Kidney (tissue), 14 donors: Measurements from ENCODE around the gene TTYH2. TPM values are rescaled to one million over a fixed set of nuclear protein-coding genes. Genes with fewer than 3 reads are reported as not detected.

ENCODE experiments used
- DNase-seq, 5 donors: peaks; one replicate each; pipeline ENCODE4 v3.0.0-alpha.2; 2013 to 2020
- FAIRE-seq: peaks from 2 replicates; lab custom pipeline; 2012; peaks lifted over from hg19 to GRCh38; lab: Jason Lieb, UNC
- H3K27ac ChIP-seq, 2 donors: one replicate each; pipeline ENCODE4 v1.7.0; 2013; ENCODE audit warnings: low read depth in 2 of 2, low read length in 2 of 2, inconsistent platforms in 1 of 2
- H3K27me3 ChIP-seq: one replicate; pipeline ENCODE4 v1.7.1; 2013; ENCODE audit warnings: low read length, inconsistent platforms; ENCODE audit not compliant: control insufficient read depth, insufficient read depth
- H3K36me3 ChIP-seq, 3 donors: one replicate each; pipeline versions ENCODE4 v1.7.0 to v1.7.1; 2013; ENCODE audit warnings: low read length in 3 of 3, control low read depth in 1 of 3, inconsistent platforms in 1 of 3; ENCODE audit not compliant: insufficient read depth in 3 of 3, control insufficient read depth in 2 of 3
- H3K4me1 ChIP-seq, 3 donors: one replicate each; pipeline versions ENCODE4 v1.7.0 to v1.7.1; 2013; ENCODE audit warnings: low read length in 3 of 3, inconsistent platforms in 1 of 3, low read depth in 1 of 3; ENCODE audit not compliant: control insufficient read depth in 2 of 3, insufficient read depth in 2 of 3
- H3K4me3 ChIP-seq, 3 donors: one replicate each; pipeline versions ENCODE4 v1.7.0 to v1.8.1; 2013; ENCODE audit warnings: low read length in 3 of 3, control low read depth in 1 of 3, inconsistent platforms in 1 of 3
- H3K9ac ChIP-seq, 3 donors: one replicate each; pipeline versions ENCODE4 v1.7.0 to v1.7.1; 2013; ENCODE audit warnings: low read length in 3 of 3, control low read depth in 1 of 3, inconsistent platforms in 1 of 3
- H3K9me3 ChIP-seq, 3 donors: one replicate each; pipeline versions ENCODE4 v1.7.0 to v1.7.1; 2013; ENCODE audit warnings: low read length in 3 of 3, control low read depth in 1 of 3, inconsistent platforms in 1 of 3; ENCODE audit not compliant: control insufficient read depth in 2 of 3, insufficient read depth in 1 of 3
- CTCF ChIP-seq: IDR thresholded peaks from 3 replicates; pipeline ENCODE4 v1.5.1; 2012; ENCODE audit warnings: mild to moderate bottlenecking, moderate library complexity, borderline replicate concordance; ENCODE audit not compliant: insufficient read depth; ENCODE audit errors: extremely low read depth
- intact Hi-C: fragments of 100-400 bp; cut with DNase I; formaldehyde crosslinking; loops from one replicate; pipeline ENCODE4 v1.11.1; 2022
- polyA plus RNA-seq: library from polyadenylated mRNA; stranded (reverse); fragments of 350-450 nt; fragmentation: Illumina TruSeq; extraction: RNeasy Lipid Tissue Mini Kit (QIAGEN cat#74804); gene quantifications from one replicate; pipeline ENCODE4 v1.2.3, GENCODE V29; 2014; ENCODE audit warnings: low read depth, low replicate concordance; ENCODE audit not compliant: insufficient read depth
- total RNA-seq: library from RNA; stranded (reverse); fragmentation: NEBNext Ultra II Directional; extraction: Animal tissue kit (Norgen Biotek cat#: 25700); gene quantifications from one replicate; pipeline ENCODE4 v1.2.1, GENCODE V29; 2021
- donor health status: control.
- donor health status: control.
- donor health status: control.
- donor health status: control.
- donor health status: control.
- donor health status: DM: yes; HTN: yes; CAD: no.
- donor health status: Normal renal cell carcinoma (clear cell type).

The TTYH2 gene
- total and polyA plus RNA-seq, 2 donors from 2014 or later: 2.4 to 7.1 TPM

GRCh38 chr17:74217888-74218287 lies 4.5 kb downstream of the TTYH2 start:
- H3K4me1 ChIP-seq: peaks cover 0 to 4% (median 0%) of the 10 kb centered on the region in 3 donors
- TF ChIP-seq CTCF: no peak
- DNase-seq (no peak), FAIRE-seq (no peak)
- H3K4me3 ChIP-seq: no peak overlapping the region
- no peaks in the 10 kb centered on the region for H3K27me3 ChIP-seq
- H3K27ac ChIP-seq: no peak overlapping the region
- H3K9ac ChIP-seq: no peak overlapping the region
- H3K9me3 ChIP-seq: no peaks in the 10 kb centered on the region
- intact Hi-C loops: no loop called here
- H3K36me3 ChIP-seq: no peaks in the 10 kb centered on the region

GRCh38 chr17:74218436-74218835 lies 5.1 kb downstream of the TTYH2 start:
- H3K9ac ChIP-seq: no peak overlapping the region
- no peaks in the 10 kb centered on the region for H3K36me3 ChIP-seq
- no peak overlapping the region for H3K27ac ChIP-seq
- peaks cover 0 to 4% (median 0%) of the 10 kb centered on the region in 3 donors for H3K4me1 ChIP-seq
- H3K4me3 ChIP-seq: no peak overlapping the region
- H3K27me3 ChIP-seq: no peaks in the 10 kb centered on the region
- intact Hi-C loops: no loop called here
- H3K9me3 ChIP-seq: no peaks in the 10 kb centered on the region
- DNase-seq (peak in 1 of 5 donors; percentile 61), FAIRE-seq (no peak)
- no peak for TF ChIP-seq CTCF

GRCh38 chr17:74219576-74220133 lies 6.3 kb downstream of the TTYH2 start:
- H3K36me3 ChIP-seq: no peaks in the 10 kb centered on the region
- no peak for TF ChIP-seq CTCF
- DNase-seq (no peak), FAIRE-seq (no peak)
- no peaks in the 10 kb centered on the region for H3K27me3 ChIP-seq
- H3K9ac ChIP-seq: no peak overlapping the region
- intact Hi-C loops: no loop called here
- H3K4me3 ChIP-seq: no peak overlapping the region
- no peaks in the 10 kb centered on the region for H3K9me3 ChIP-seq
- H3K27ac ChIP-seq: no peak overlapping the region
- H3K4me1 ChIP-seq: no peaks in the 10 kb centered on the region

GRCh38 chr17:74220219-74220618 lies 6.8 kb downstream of the TTYH2 start:
- no peak for DNase-seq
- intact Hi-C loops: no loop called here
- no peaks in the 10 kb centered on the region for H3K36me3 ChIP-seq
- TF ChIP-seq CTCF: no peak
- no peak overlapping the region for H3K27ac ChIP-seq
- no peak for FAIRE-seq
- H3K4me1 ChIP-seq: no peaks in the 10 kb centered on the region
- no peaks in the 10 kb centered on the region for H3K27me3 ChIP-seq
- H3K9me3 ChIP-seq: no peaks in the 10 kb centered on the region
- H3K9ac ChIP-seq: no peak overlapping the region
- H3K4me3 ChIP-seq: no peak overlapping the region
